ENCODE measurements around the gene INO80E. TPM values are rescaled to one million over a fixed set of nuclear protein-coding genes. Genes with fewer than 3 reads are reported as not detected.

INO80E gene
- total RNA-seq, 1 experiment from 2014 or later = 90.1 TPM

DNA sequence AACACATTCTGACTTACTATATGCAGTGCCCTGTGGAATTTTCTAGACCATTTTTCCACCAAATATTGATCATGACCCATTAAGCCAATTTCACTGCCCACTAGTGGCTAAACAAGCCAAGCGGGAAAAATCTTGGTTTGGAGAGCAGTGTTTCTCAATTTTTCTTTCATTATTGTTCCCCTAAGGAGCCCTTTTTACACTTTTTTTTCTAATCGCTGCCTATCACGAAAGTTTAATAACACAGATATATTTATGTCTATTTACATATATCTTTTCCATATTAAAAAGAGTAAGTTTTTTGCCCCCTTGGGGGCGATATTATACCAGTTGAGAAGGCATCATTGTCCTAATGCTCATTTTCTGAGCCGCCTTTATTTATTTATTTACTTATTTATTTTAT, 45.8 kb downstream of the INO80E start:
- no peaks in the 10 kb centered on the region for H3K27me3 Mint-ChIP-seq (ENCODE audit: insufficient read depth, unreplicated experiment)
- no peak overlapping the region for H3K27ac Mint-ChIP-seq (ENCODE audit: low read depth, unreplicated experiment)
- H3K9me3 Mint-ChIP-seq (ENCODE audit: unreplicated experiment) = no peaks in the 10 kb centered on the region
- DNase-seq (ENCODE audit: unreplicated experiment) = peak; percentile 49
- no peak overlapping the region for H3K4me3 Mint-ChIP-seq (ENCODE audit: unreplicated experiment)
- intact Hi-C loops (cut with micrococcal nuclease) = no loop called here
- ChIA-PET CTCF (interaction anchor here (0.7 to 5.6 kb wide), 7 partner anchors 9 to 118 kb away, joined by 3 to 43 read pairs (median 5); partner anchors contain the start of gene TLCD3B), POLR2A (interaction anchor here (1.0 to 1.4 kb wide), 2 partner anchors 11 to 55 kb away, joined by 4 read pairs; partner anchors contain the start of gene YPEL3)
- BruUV-seq (replicated peaks) = no TSS peak
- H3K4me1 Mint-ChIP-seq (ENCODE audit: insufficient read depth, unreplicated experiment) = no peaks in the 10 kb centered on the region
- H3K36me3 Mint-ChIP-seq (ENCODE audit: insufficient read depth, unreplicated experiment) = no peaks in the 10 kb centered on the region
- TF ChIP-seq, protein P1, sequence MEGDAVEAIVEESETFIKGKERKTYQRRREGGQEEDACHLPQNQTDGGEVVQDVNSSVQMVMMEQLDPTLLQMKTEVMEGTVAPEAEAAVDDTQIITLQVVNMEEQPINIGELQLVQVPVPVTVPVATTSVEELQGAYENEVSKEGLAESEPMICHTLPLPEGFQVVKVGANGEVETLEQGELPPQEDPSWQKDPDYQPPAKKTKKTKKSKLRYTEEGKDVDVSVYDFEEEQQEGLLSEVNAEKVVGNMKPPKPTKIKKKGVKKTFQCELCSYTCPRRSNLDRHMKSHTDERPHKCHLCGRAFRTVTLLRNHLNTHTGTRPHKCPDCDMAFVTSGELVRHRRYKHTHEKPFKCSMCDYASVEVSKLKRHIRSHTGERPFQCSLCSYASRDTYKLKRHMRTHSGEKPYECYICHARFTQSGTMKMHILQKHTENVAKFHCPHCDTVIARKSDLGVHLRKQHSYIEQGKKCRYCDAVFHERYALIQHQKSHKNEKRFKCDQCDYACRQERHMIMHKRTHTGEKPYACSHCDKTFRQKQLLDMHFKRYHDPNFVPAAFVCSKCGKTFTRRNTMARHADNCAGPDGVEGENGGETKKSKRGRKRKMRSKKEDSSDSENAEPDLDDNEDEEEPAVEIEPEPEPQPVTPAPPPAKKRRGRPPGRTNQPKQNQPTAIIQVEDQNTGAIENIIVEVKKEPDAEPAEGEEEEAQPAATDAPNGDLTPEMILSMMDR (IDR thresholded peaks at IDR 0.05; ENCODE audit: unreplicated experiment) = peak; percentile 54

DNA sequence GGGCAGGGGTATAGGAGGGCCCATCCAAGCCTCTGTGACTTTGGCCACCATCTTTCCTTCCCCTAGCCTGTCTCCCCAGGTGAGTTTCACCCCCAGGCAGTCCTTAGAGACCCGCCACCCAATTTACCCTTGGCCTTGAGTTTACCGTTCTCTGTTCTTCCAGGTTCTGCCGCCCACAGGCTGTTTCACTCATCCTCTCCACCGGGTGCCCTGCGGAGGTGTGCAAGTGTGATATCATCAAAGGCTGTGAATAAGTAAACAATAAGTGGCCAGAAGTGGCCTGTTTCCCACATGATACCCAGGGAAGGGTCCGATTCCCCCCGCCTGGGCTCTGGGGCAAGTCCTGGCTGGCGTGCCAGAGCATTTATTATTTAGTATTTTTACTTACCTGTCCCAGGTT, 50.1 kb downstream of the INO80E start:
- intact Hi-C loops (cut with micrococcal nuclease) = no loop called here
- DNase-seq (ENCODE audit: unreplicated experiment) = no peak
- H3K27me3 Mint-ChIP-seq (ENCODE audit: insufficient read depth, unreplicated experiment) = no peaks in the 10 kb centered on the region
- no TSS peak for BruUV-seq (replicated peaks)
- CTCF ChIA-PET = interaction anchor here (0.7 kb wide), 1 partner anchor 15 kb away, joined by 3 read pairs; no protein-coding TSS in a partner anchor
- H3K27ac Mint-ChIP-seq (ENCODE audit: low read depth, unreplicated experiment) = no peak overlapping the region
- no peaks in the 10 kb centered on the region for H3K4me1 Mint-ChIP-seq (ENCODE audit: insufficient read depth, unreplicated experiment)
- TF ChIP-seq, protein P1 (IDR thresholded peaks at IDR 0.05; ENCODE audit: unreplicated experiment) = no peak
- no peaks in the 10 kb centered on the region for H3K36me3 Mint-ChIP-seq (ENCODE audit: insufficient read depth, unreplicated experiment)
- no peaks in the 10 kb centered on the region for H3K9me3 Mint-ChIP-seq (ENCODE audit: unreplicated experiment)
- no peak overlapping the region for H3K4me3 Mint-ChIP-seq (ENCODE audit: unreplicated experiment)
- POLR2A ChIA-PET = no interaction called here

GRCh38 chr16:30046588-30046987, 50.5 kb downstream of the INO80E start:
- Mint-ChIP-seq H3K4me1 (ENCODE audit: insufficient read depth, unreplicated experiment) (peaks cover 3% of the 10 kb centered on the region), H3K36me3 (ENCODE audit: insufficient read depth, unreplicated experiment) (no peaks in the 10 kb centered on the region), H3K27me3 (ENCODE audit: insufficient read depth, unreplicated experiment) (no peaks in the 10 kb centered on the region), H3K27ac (ENCODE audit: low read depth, unreplicated experiment) (no peak overlapping the region), H3K9me3 (ENCODE audit: unreplicated experiment) (no peaks in the 10 kb centered on the region), H3K4me3 (ENCODE audit: unreplicated experiment) (no peak overlapping the region)
- ChIA-PET CTCF (interaction anchor here (1.4 kb wide), 1 partner anchor 15 kb away, joined by 8 read pairs; the partner anchor contains the start of gene TLCD3B), POLR2A (no interaction called here)
- DNase-seq (ENCODE audit: unreplicated experiment) = no peak
- intact Hi-C loops (cut with micrococcal nuclease) = no loop called here
- TF ChIP-seq, protein P1 (IDR thresholded peaks at IDR 0.05; ENCODE audit: unreplicated experiment) = no peak
- no TSS peak for BruUV-seq (replicated peaks)

GRCh38 chr16:30049871-30050270, 53.8 kb downstream of the INO80E start:
- Mint-ChIP-seq H3K4me3 (ENCODE audit: unreplicated experiment) (no peak overlapping the region), H3K36me3 (ENCODE audit: insufficient read depth, unreplicated experiment) (no peaks in the 10 kb centered on the region), H3K27me3 (ENCODE audit: insufficient read depth, unreplicated experiment) (no peaks in the 10 kb centered on the region), H3K27ac (ENCODE audit: low read depth, unreplicated experiment) (no peak overlapping the region), H3K4me1 (ENCODE audit: insufficient read depth, unreplicated experiment) (peaks cover 19% of the 10 kb centered on the region), H3K9me3 (ENCODE audit: unreplicated experiment) (no peaks in the 10 kb centered on the region)
- intact Hi-C loops (cut with micrococcal nuclease) = no loop called here
- BruUV-seq (replicated peaks) = no TSS peak
- ChIA-PET CTCF (interaction anchor here (2.8 kb wide), 1 partner anchor 18 kb away, joined by 20 read pairs; the partner anchor contains the start of gene TLCD3B), POLR2A (interaction anchor here (1.0 kb wide), 1 partner anchor 54 kb away, joined by 5 read pairs; the partner anchor contains the start of gene INO80E)
- no peak for DNase-seq (ENCODE audit: unreplicated experiment)
- TF ChIP-seq, protein P1 (IDR thresholded peaks at IDR 0.05; ENCODE audit: unreplicated experiment) = no peak

Data from MCF 10A (cell line).